Left ventricle myocardium superior (tissue), 1 donor: Measurements from ENCODE around the gene CAPNS1. TPM values are rescaled to one million over a fixed set of nuclear protein-coding genes. Genes with fewer than 3 reads are reported as not detected.

ENCODE experiments used
- ATAC-seq: fragments of 200-7000 bp; cut with Tn5 transposase; one replicate; pipeline ENCODE4 v1.9.1; 2020; ENCODE audit warnings: mild to moderate bottlenecking, moderate library complexity
- DNase-seq: peaks from one replicate; pipeline ENCODE4 v3.0.0-alpha.2; 2020
- intact Hi-C: fragments of 100-400 bp; cut with micrococcal nuclease; formaldehyde crosslinking; loops from one replicate; pipeline ENCODE4 v1.11.0; 2022
- total RNA-seq: library from RNA; stranded (reverse); fragmentation: NEBNext Ultra II Directional; extraction: Animal tissue kit (Norgen Biotek cat#: 25700); gene quantifications from one replicate; pipeline ENCODE4 v1.2.1, GENCODE V29; 2021
- donor health status: DM: no; HTN: yes; CAD: no; lungs with severe emphysema.

CAPNS1 gene
- total RNA-seq, 1 donor from 2014 or later = 838 TPM

- ATAC-seq (no peak), DNase-seq (no peak)
- intact Hi-C loops = no loop called here
Measured at GRCh38 chr19:36196249-36196648, 56.4 kb downstream of the CAPNS1 start.

- intact Hi-C loops = no loop called here
- DNase-seq = no peak
- no peak for ATAC-seq
Measured at GRCh38 chr19:36198119-36198518, 58.3 kb downstream of the CAPNS1 start.

Other genes starting within 250 kb of the CAPNS1 start
- 3.8 TPM for gene NFKBID, start 239.5 kb upstream of the CAPNS1 start, total RNA-seq
- 7.1 TPM for gene HCST, start 237.5 kb upstream of the CAPNS1 start, total RNA-seq
- 28.5 TPM for gene TYROBP, start 231.8 kb upstream of the CAPNS1 start, total RNA-seq
- 7.5 TPM for gene LRFN3, start 203.7 kb upstream of the CAPNS1 start, total RNA-seq
- gene SDHAF1, start 144.9 kb upstream of the CAPNS1 start, total RNA-seq = 9.4 TPM
- 0.30 TPM for gene SYNE4, start 131.3 kb upstream of the CAPNS1 start, total RNA-seq
- 7.8 TPM for gene ALKBH6, start 125.9 kb upstream of the CAPNS1 start, total RNA-seq
- gene CLIP3, start 107.2 kb upstream of the CAPNS1 start, total RNA-seq = 5.0 TPM
- gene THAP8, start 85.8 kb upstream of the CAPNS1 start, total RNA-seq = 4.0 TPM
- gene WDR62, start 85.2 kb upstream of the CAPNS1 start, total RNA-seq = 28.7 TPM
- gene OVOL3, start 28.9 kb upstream of the CAPNS1 start, total RNA-seq = not detected
- 157 TPM for gene POLR2I, start 25.2 kb upstream of the CAPNS1 start, total RNA-seq
- 93.7 TPM for gene TBCB, start 24.6 kb upstream of the CAPNS1 start, total RNA-seq
- gene COX7A1, start 12.4 kb downstream of the CAPNS1 start, total RNA-seq = 3,262 TPM
- 4.6 TPM for gene ZNF565, start 74.6 kb downstream of the CAPNS1 start, total RNA-seq
- 29.1 TPM for gene ZNF146, start 75.0 kb downstream of the CAPNS1 start, total RNA-seq
- 2.4 TPM for gene ZFP14, start 239.1 kb downstream of the CAPNS1 start, total RNA-seq